Measurements from ENCODE around the gene CDHR1.

DNA sequence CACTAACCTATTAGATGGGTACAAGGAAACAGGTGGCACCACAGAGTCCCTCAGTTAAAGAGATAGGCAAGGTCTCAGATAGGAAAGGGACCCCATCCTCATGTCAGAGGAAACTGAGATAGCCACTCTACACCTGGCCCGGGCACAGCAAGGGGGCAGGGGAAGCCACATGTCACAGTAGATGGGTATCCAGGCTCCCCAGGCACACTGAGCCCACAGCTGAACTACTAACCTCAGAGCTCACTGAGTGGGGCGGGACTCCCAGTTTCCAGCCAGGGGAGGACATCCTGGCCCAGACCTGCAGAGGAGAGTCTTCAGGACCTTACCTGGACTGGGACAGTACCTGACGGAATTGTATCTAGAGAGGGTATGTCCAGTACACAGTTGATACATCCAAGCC is 3.7 kb upstream of the CDHR1 start:
- no peak for TF ChIP-seq ZNF121 (CRISPR knock-in tag; IDR thresholded peaks at IDR 0.05)
- TF ChIP-seq, protein P1, sequence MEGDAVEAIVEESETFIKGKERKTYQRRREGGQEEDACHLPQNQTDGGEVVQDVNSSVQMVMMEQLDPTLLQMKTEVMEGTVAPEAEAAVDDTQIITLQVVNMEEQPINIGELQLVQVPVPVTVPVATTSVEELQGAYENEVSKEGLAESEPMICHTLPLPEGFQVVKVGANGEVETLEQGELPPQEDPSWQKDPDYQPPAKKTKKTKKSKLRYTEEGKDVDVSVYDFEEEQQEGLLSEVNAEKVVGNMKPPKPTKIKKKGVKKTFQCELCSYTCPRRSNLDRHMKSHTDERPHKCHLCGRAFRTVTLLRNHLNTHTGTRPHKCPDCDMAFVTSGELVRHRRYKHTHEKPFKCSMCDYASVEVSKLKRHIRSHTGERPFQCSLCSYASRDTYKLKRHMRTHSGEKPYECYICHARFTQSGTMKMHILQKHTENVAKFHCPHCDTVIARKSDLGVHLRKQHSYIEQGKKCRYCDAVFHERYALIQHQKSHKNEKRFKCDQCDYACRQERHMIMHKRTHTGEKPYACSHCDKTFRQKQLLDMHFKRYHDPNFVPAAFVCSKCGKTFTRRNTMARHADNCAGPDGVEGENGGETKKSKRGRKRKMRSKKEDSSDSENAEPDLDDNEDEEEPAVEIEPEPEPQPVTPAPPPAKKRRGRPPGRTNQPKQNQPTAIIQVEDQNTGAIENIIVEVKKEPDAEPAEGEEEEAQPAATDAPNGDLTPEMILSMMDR (IDR thresholded peaks at IDR 0.05) = no peak
- TF ChIP-seq NR2C2 (CRISPR knock-in tag; IDR thresholded peaks at IDR 0.05) = no peak
- TF ChIP-seq, protein P2, sequence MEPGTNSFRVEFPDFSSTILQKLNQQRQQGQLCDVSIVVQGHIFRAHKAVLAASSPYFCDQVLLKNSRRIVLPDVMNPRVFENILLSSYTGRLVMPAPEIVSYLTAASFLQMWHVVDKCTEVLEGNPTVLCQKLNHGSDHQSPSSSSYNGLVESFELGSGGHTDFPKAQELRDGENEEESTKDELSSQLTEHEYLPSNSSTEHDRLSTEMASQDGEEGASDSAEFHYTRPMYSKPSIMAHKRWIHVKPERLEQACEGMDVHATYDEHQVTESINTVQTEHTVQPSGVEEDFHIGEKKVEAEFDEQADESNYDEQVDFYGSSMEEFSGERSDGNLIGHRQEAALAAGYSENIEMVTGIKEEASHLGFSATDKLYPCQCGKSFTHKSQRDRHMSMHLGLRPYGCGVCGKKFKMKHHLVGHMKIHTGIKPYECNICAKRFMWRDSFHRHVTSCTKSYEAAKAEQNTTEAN (CRISPR knock-in tag; IDR thresholded peaks at IDR 0.05) = no peak
- TF ChIP-seq, protein P3, sequence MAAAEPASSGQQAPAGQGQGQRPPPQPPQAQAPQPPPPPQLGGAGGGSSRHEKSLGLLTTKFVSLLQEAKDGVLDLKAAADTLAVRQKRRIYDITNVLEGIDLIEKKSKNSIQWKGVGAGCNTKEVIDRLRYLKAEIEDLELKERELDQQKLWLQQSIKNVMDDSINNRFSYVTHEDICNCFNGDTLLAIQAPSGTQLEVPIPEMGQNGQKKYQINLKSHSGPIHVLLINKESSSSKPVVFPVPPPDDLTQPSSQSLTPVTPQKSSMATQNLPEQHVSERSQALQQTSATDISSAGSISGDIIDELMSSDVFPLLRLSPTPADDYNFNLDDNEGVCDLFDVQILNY (CRISPR knock-in tag; IDR thresholded peaks at IDR 0.05) = no peak
- TF ChIP-seq, protein P4, sequence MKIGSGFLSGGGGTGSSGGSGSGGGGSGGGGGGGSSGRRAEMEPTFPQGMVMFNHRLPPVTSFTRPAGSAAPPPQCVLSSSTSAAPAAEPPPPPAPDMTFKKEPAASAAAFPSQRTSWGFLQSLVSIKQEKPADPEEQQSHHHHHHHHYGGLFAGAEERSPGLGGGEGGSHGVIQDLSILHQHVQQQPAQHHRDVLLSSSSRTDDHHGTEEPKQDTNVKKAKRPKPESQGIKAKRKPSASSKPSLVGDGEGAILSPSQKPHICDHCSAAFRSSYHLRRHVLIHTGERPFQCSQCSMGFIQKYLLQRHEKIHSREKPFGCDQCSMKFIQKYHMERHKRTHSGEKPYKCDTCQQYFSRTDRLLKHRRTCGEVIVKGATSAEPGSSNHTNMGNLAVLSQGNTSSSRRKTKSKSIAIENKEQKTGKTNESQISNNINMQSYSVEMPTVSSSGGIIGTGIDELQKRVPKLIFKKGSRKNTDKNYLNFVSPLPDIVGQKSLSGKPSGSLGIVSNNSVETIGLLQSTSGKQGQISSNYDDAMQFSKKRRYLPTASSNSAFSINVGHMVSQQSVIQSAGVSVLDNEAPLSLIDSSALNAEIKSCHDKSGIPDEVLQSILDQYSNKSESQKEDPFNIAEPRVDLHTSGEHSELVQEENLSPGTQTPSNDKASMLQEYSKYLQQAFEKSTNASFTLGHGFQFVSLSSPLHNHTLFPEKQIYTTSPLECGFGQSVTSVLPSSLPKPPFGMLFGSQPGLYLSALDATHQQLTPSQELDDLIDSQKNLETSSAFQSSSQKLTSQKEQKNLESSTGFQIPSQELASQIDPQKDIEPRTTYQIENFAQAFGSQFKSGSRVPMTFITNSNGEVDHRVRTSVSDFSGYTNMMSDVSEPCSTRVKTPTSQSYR (CRISPR knock-in tag; IDR thresholded peaks at IDR 0.05) = no peak
- TF ChIP-seq, protein P5, sequence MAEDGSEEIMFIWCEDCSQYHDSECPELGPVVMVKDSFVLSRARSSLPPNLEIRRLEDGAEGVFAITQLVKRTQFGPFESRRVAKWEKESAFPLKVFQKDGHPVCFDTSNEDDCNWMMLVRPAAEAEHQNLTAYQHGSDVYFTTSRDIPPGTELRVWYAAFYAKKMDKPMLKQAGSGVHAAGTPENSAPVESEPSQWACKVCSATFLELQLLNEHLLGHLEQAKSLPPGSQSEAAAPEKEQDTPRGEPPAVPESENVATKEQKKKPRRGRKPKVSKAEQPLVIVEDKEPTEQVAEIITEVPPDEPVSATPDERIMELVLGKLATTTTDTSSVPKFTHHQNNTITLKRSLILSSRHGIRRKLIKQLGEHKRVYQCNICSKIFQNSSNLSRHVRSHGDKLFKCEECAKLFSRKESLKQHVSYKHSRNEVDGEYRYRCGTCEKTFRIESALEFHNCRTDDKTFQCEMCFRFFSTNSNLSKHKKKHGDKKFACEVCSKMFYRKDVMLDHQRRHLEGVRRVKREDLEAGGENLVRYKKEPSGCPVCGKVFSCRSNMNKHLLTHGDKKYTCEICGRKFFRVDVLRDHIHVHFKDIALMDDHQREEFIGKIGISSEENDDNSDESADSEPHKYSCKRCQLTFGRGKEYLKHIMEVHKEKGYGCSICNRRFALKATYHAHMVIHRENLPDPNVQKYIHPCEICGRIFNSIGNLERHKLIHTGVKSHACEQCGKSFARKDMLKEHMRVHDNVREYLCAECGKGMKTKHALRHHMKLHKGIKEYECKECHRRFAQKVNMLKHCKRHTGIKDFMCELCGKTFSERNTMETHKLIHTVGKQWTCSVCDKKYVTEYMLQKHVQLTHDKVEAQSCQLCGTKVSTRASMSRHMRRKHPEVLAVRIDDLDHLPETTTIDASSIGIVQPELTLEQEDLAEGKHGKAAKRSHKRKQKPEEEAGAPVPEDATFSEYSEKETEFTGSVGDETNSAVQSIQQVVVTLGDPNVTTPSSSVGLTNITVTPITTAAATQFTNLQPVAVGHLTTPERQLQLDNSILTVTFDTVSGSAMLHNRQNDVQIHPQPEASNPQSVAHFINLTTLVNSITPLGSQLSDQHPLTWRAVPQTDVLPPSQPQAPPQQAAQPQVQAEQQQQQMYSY (CRISPR knock-in tag; IDR thresholded peaks at IDR 0.05) = no peak
- TF ChIP-seq, protein P6, sequence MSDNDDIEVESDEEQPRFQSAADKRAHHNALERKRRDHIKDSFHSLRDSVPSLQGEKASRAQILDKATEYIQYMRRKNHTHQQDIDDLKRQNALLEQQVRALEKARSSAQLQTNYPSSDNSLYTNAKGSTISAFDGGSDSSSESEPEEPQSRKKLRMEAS (CRISPR knock-in tag; IDR thresholded peaks at IDR 0.05) = no peak
- TF ChIP-seq, protein P7, sequence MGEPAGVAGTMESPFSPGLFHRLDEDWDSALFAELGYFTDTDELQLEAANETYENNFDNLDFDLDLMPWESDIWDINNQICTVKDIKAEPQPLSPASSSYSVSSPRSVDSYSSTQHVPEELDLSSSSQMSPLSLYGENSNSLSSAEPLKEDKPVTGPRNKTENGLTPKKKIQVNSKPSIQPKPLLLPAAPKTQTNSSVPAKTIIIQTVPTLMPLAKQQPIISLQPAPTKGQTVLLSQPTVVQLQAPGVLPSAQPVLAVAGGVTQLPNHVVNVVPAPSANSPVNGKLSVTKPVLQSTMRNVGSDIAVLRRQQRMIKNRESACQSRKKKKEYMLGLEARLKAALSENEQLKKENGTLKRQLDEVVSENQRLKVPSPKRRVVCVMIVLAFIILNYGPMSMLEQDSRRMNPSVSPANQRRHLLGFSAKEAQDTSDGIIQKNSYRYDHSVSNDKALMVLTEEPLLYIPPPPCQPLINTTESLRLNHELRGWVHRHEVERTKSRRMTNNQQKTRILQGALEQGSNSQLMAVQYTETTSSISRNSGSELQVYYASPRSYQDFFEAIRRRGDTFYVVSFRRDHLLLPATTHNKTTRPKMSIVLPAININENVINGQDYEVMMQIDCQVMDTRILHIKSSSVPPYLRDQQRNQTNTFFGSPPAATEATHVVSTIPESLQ (CRISPR knock-in tag; IDR thresholded peaks at IDR 0.05) = no peak
- no peak for TF ChIP-seq ZNF263 (CRISPR knock-in tag; IDR thresholded peaks at IDR 0.05; ENCODE audit: low read depth)
- no peak for TF ChIP-seq ZNF138 (CRISPR knock-in tag; conservative IDR thresholded peaks at IDR 0.05)
- TF ChIP-seq, protein P8, sequence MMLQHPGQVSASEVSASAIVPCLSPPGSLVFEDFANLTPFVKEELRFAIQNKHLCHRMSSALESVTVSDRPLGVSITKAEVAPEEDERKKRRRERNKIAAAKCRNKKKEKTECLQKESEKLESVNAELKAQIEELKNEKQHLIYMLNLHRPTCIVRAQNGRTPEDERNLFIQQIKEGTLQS (CRISPR knock-in tag; conservative IDR thresholded peaks at IDR 0.05) = no peak

Data from WTC11 (cell line).